GM18861 (cell line): Measurements from ENCODE around the gene OSGIN1.

ENCODE experiments used
- ATAC-seq: cut with Tn5 transposase; IDR thresholded peaks from one replicate; pipeline ENCODE4 v1.9.1; 2021; ENCODE audit not compliant: unreplicated experiment

The OSGIN1 gene

GRCh38 chr16:83952940-83953795, at the start of gene OSGIN1:
Gene OSGIN1, plus strand, starts transcription at chr16:83953240. Its CDS starts 4,432 bp downstream, at chr16:83957672.
- ATAC-seq = no peak

- ATAC-seq = no peak
Observed at GRCh38 chr16:83903751-83904150, 49.3 kb upstream of the OSGIN1 start.

- ATAC-seq = no peak
Observed at GRCh38 chr16:83906683-83907082, 46.4 kb upstream of the OSGIN1 start.

GRCh38 chr16:83907111-83907510, 45.9 kb upstream of the OSGIN1 start:
- ATAC-seq = no peak

- no peak for ATAC-seq
Observed at GRCh38 chr16:83907631-83908250, 45.3 kb upstream of the OSGIN1 start.

- ATAC-seq = no peak
Observed at GRCh38 chr16:83908798-83909197, 44.2 kb upstream of the OSGIN1 start.

- no peak for ATAC-seq
Observed at GRCh38 chr16:83911290-83911689, 41.8 kb upstream of the OSGIN1 start.

GRCh38 chr16:83912519-83913244, 40.4 kb upstream of the OSGIN1 start:
- no peak for ATAC-seq

GRCh38 chr16:83913245-83913633, 39.8 kb upstream of the OSGIN1 start:
- no peak for ATAC-seq

GRCh38 chr16:83914091-83914710, 38.8 kb upstream of the OSGIN1 start:
- ATAC-seq = no peak

GRCh38 chr16:83915081-83915480, 38.0 kb upstream of the OSGIN1 start:
- ATAC-seq = no peak

GRCh38 chr16:83915491-83915890, 37.5 kb upstream of the OSGIN1 start:
- no peak for ATAC-seq

GRCh38 chr16:83917152-83918120, 35.6 kb upstream of the OSGIN1 start:
- ATAC-seq = no peak

GRCh38 chr16:83920894-83921491, 32.0 kb upstream of the OSGIN1 start:
- no peak for ATAC-seq

GRCh38 chr16:83923581-83924365, 29.3 kb upstream of the OSGIN1 start:
- ATAC-seq = no peak

- no peak for ATAC-seq
Observed at GRCh38 chr16:83924686-83925085, 28.4 kb upstream of the OSGIN1 start.

GRCh38 chr16:83925095-83925905, 27.7 kb upstream of the OSGIN1 start:
- no peak for ATAC-seq
